ENCODE measurements around the gene EDNRA. TPM values are rescaled to one million over a fixed set of nuclear protein-coding genes. Genes with fewer than 3 reads are reported as not detected.

The EDNRA gene
- total and polyA plus RNA-seq, 2 of the 4 experiments (the other 2 are of a cell fraction) = 3.8 to 6.5 TPM

GRCh38 chr4:147461161-147461560, 19.7 kb upstream of the EDNRA start:
- Histone ChIP-seq H4K20me1 (ENCODE audit: insufficient read depth, low read length) (no peaks in the 10 kb centered on the region), H4K91ac (ENCODE audit: insufficient read depth, low read depth, low read length) (no peak overlapping the region), H2AFZ (replicated peaks; ENCODE audit: low read length, poor library complexity) (no peak overlapping the region), H3K23ac (ENCODE audit: low read depth, low read length) (no peak overlapping the region), H3K4ac (ENCODE audit: low read depth, low read length) (no peak overlapping the region), H2AK5ac (ENCODE audit: low read depth, low read length) (no peak overlapping the region), H3K9ac (ENCODE audit: low read depth, low read length) (no peak overlapping the region), H3K36me3 (ENCODE audit: control insufficient read depth, insufficient read depth, low read length) (no peaks in the 10 kb centered on the region), H3K4me2 (ENCODE audit: low read depth, low read length) (no peak overlapping the region), H2BK120ac (ENCODE audit: low read depth, low read length) (no peak overlapping the region), H3K79me1 (ENCODE audit: low read depth in 1 of 2, low read length in 2 of 2) (no peaks in the 10 kb centered on the region), H3K9me1 (ENCODE audit: insufficient read depth, low read length) (no peaks in the 10 kb centered on the region; the same call in 1 of the 2 replicates), H3K4me3 (ENCODE audit: insufficient read depth, low read depth, low read length) (no peak overlapping the region), H3K27ac (ENCODE audit: insufficient read depth, low read length) (no peak overlapping the region), H4K5ac (ENCODE audit: low read depth, low read length) (no peak overlapping the region), H2BK20ac (ENCODE audit: low read depth, low read length) (no peak overlapping the region), H3K27me3 (ENCODE audit: control insufficient read depth, insufficient read depth, low read length) (no peaks in the 10 kb centered on the region), H3K9me3 (ENCODE audit: control insufficient read depth, insufficient read depth, low read length) (0 out of 2 replicates have a peak, but pooled peaks cover 1% of the 10 kb centered on the region), H3K56ac (ENCODE audit: extremely low read depth, insufficient read depth, low read length) (no peak overlapping the region), H3K18ac (ENCODE audit: low read depth, low read length) (no peak overlapping the region), H2BK15ac (ENCODE audit: low read depth, low read length) (no peak overlapping the region), H4K8ac (ENCODE audit: low read depth in 2 of 2, low read length in 2 of 2) (no peak overlapping the region), H2BK5ac (ENCODE audit: low read depth, low read length, poor library complexity, severe bottlenecking) (no peak overlapping the region), H3K4me1 (ENCODE audit: control insufficient read depth, insufficient read depth, low read length) (no peaks in the 10 kb centered on the region), H3K14ac (replicated peaks; ENCODE audit: low read depth, low read length) (no peak overlapping the region), H2AK9ac (replicated peaks; ENCODE audit: low read depth, low read length, poor library complexity) (no peak overlapping the region)
- in situ Hi-C loops (cut with MboI; ENCODE audit: low sequenced_read_pairs) = no loop called here
- intact Hi-C loops (cut with micrococcal nuclease) = no loop called here
- no CpG with 5 or more reads among the region's 1 CpG for WGBS, 2 experiments (ENCODE audit: extremely low coverage in 2 of 2, insufficient read length in 1 of 2)
- dilution Hi-C loops (cut with HindIII; ENCODE audit: low sequenced_read_pairs, unreplicated experiment) = no loop called here
- CTCF ChIA-PET = no interaction called here
- DNase-seq (peak; percentile 74), ATAC-seq (ENCODE audit: low read depth) (no peak)
- TF ChIP-seq FOS (IDR thresholded peaks at IDR 0.05; ENCODE audit: low read depth, low read length) = peak; percentile 6; the same call in 1 of the 2 replicates
- no peak for TF ChIP-seq RAD21 (IDR thresholded peaks at IDR 0.05; ENCODE audit: low read length)
- no peak for TF ChIP-seq POLR2A (IDR thresholded peaks at IDR 0.05; ENCODE audit: low read depth, low read length)
- 0 out of 2 replicates have a peak, but pooled peaks have one; percentile 12 for TF ChIP-seq MAFK (IDR thresholded peaks at IDR 0.05; ENCODE audit: low read depth, low read length)
- TF ChIP-seq USF2 (IDR thresholded peaks at IDR 0.05; ENCODE audit: low read depth, low read length) = no peak
- TF ChIP-seq RFX5 (IDR thresholded peaks at IDR 0.05; ENCODE audit: low read depth, low read length) = no peak
- no peak for TF ChIP-seq CEBPB (IDR thresholded peaks at IDR 0.05; ENCODE audit: low read depth, low read length)
- no peak for TF ChIP-seq RCOR1 (IDR thresholded peaks at IDR 0.05; ENCODE audit: insufficient replicate concordance, low read length)
- BruUV-seq (replicated peaks) = no TSS peak
- POLR2A ChIA-PET (ENCODE audit: unreplicated experiment) = no interaction called here

Measured in IMR-90 (cell line).